NCI-H1105 (cell line): Measurements from ENCODE around the gene ABO.
"Not testable (repeated sequence)": the region's sequence is repeated elsewhere in the genome, so short reads cannot be mapped to it uniquely, and the experiment has no call there.

Source experiments
- DNase-seq: peaks from one replicate; lab custom pipeline; 2025; lab: John Stamatoyannopoulos, UW

The ABO gene

GRCh38 chr9:133286523-133286922, 11.5 kb upstream of the ABO start:
- no peak for DNase-seq

- DNase-seq: no peak
Observed at GRCh38 chr9:133285252-133285775, 10.3 kb upstream of the ABO start.

GRCh38 chr9:133284362-133284761, 9.4 kb upstream of the ABO start:
- DNase-seq: no peak

- DNase-seq: not testable (repeated sequence)
Observed at GRCh38 chr9:133283255-133284032, 8.4 kb upstream of the ABO start.

- DNase-seq: no peak
Observed at GRCh38 chr9:133282464-133283238, 7.7 kb upstream of the ABO start.

- no peak for DNase-seq
Observed at GRCh38 chr9:133280392-133280791, 5.4 kb upstream of the ABO start.

GRCh38 chr9:133278161-133279114, 3.4 kb upstream of the ABO start:
- no peak for DNase-seq

- DNase-seq: no peak
Observed at GRCh38 chr9:133277467-133277866, 2.5 kb upstream of the ABO start.

- no peak for DNase-seq
Observed at GRCh38 chr9:133276923-133277322, 1.9 kb upstream of the ABO start.

- DNase-seq: no peak
Observed at GRCh38 chr9:133276001-133276884, 1.2 kb upstream of the ABO start.

GRCh38 chr9:133274236-133275104, 531 bp downstream of the ABO start:
- no peak for DNase-seq

- no peak for DNase-seq
Observed at GRCh38 chr9:133273819-133274218, 1.2 kb downstream of the ABO start.

GRCh38 chr9:133273098-133273497, 1.9 kb downstream of the ABO start:
- DNase-seq: no peak

- DNase-seq: no peak
Observed at GRCh38 chr9:133269537-133270362, 5.3 kb downstream of the ABO start.

- not testable (repeated sequence) for DNase-seq
Observed at GRCh38 chr9:133269136-133269535, 5.9 kb downstream of the ABO start.

GRCh38 chr9:133268335-133269056, 6.5 kb downstream of the ABO start:
- no peak for DNase-seq

GRCh38 chr9:133264235-133264764, 10.7 kb downstream of the ABO start:
- no peak for DNase-seq

GRCh38 chr9:133263557-133263956, 11.4 kb downstream of the ABO start:
- no peak for DNase-seq
